Measurements from ENCODE around the gene FLACC1.

- TF ChIP-seq CTCF (optimal IDR thresholded peaks at IDR 0.05 in 1 of 3, IDR thresholded peaks at IDR 0.05 in 1 of 3, conservative IDR thresholded peaks at IDR 0.05 in 1 of 3; ENCODE audit: extremely low read depth in 1 of 3, insufficient read depth in 2 of 3, low read length in 3 of 3) (peak in 1 of 3 experiments; percentile 9), EZH2 (IDR thresholded peaks at IDR 0.05; ENCODE audit: low read length) (no peak)
Observed at GRCh38 chr2:201244829-201245228, 112.3 kb downstream of the FLACC1 start.

All from keratinocyte (primary cell).